ENCODE measurements around the gene BBS12. TPM values are rescaled to one million over a fixed set of nuclear protein-coding genes. Genes with fewer than 3 reads are reported as not detected.
A peak's percentile ranks its signal among the peaks of the same experiment; 100 is the strongest.

BBS12 gene
- polyA plus RNA-seq, 1 of the 3 experiments (the other 2 are of a cell fraction) = 1.5 TPM

DNA sequence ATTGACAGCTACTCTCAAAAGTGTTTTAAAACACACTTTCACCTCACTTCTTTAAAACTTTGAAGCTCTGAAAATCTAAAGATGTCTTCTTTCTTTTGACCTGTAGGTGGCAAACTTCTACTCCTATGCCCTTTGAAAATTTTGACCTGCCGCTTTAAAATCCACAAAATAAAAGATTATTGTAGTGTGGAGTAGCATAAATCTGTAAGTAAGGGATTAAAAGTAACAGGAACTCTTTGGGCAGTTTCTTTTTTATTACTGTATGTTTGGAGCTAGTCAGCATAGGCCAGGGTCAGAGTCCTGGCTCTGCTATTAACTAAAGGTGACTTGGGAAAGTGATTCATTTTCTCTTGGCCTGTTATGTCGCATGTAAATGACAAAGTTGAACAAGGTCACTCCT, 25.5 kb downstream of the BBS12 start (continued):
- TF ChIP-seq, protein P1, sequence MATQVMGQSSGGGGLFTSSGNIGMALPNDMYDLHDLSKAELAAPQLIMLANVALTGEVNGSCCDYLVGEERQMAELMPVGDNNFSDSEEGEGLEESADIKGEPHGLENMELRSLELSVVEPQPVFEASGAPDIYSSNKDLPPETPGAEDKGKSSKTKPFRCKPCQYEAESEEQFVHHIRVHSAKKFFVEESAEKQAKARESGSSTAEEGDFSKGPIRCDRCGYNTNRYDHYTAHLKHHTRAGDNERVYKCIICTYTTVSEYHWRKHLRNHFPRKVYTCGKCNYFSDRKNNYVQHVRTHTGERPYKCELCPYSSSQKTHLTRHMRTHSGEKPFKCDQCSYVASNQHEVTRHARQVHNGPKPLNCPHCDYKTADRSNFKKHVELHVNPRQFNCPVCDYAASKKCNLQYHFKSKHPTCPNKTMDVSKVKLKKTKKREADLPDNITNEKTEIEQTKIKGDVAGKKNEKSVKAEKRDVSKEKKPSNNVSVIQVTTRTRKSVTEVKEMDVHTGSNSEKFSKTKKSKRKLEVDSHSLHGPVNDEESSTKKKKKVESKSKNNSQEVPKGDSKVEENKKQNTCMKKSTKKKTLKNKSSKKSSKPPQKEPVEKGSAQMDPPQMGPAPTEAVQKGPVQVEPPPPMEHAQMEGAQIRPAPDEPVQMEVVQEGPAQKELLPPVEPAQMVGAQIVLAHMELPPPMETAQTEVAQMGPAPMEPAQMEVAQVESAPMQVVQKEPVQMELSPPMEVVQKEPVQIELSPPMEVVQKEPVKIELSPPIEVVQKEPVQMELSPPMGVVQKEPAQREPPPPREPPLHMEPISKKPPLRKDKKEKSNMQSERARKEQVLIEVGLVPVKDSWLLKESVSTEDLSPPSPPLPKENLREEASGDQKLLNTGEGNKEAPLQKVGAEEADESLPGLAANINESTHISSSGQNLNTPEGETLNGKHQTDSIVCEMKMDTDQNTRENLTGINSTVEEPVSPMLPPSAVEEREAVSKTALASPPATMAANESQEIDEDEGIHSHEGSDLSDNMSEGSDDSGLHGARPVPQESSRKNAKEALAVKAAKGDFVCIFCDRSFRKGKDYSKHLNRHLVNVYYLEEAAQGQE (IDR thresholded peaks at IDR 0.05; ENCODE audit: low read depth, low read length) = no peak
- TF ChIP-seq CHD2 (IDR thresholded peaks at IDR 0.05; ENCODE audit: low read length, partially characterized antibody) (no peak), ELF1 (IDR thresholded peaks at IDR 0.05) (no peak), GATA2 (CRISPR knock-in tag; IDR thresholded peaks at IDR 0.05) (no peak), EP300 (IDR thresholded peaks at IDR 0.05; ENCODE audit: borderline replicate concordance in 1 of 2, low read depth in 1 of 2, low read length in 1 of 2) (no peak), GABPA (IDR thresholded peaks at IDR 0.05; ENCODE audit: low read depth) (no peak), NFIC (IDR thresholded peaks at IDR 0.05; ENCODE audit: borderline replicate concordance) (no peak), TAF1 (IDR thresholded peaks at IDR 0.05; ENCODE audit: borderline replicate concordance, low read depth, low read length) (no peak), FOXM1 (IDR thresholded peaks at IDR 0.05; ENCODE audit: low read depth) (no peak), SIN3A (IDR thresholded peaks at IDR 0.05; ENCODE audit: borderline replicate concordance, low read depth, low read length) (no peak), RAD21 (IDR thresholded peaks at IDR 0.05; ENCODE audit: low read length) (peak; percentile 81), FOSL2 (IDR thresholded peaks at IDR 0.05; ENCODE audit: borderline replicate concordance, low read depth) (no peak)
- TF ChIP-seq, protein P2, sequence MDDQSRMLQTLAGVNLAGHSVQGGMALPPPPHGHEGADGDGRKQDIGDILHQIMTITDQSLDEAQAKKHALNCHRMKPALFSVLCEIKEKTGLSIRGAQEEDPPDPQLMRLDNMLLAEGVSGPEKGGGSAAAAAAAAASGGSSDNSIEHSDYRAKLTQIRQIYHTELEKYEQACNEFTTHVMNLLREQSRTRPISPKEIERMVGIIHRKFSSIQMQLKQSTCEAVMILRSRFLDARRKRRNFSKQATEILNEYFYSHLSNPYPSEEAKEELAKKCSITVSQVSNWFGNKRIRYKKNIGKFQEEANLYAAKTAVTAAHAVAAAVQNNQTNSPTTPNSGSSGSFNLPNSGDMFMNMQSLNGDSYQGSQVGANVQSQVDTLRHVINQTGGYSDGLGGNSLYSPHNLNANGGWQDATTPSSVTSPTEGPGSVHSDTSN (IDR thresholded peaks at IDR 0.05) = no peak
- TF ChIP-seq, protein P3, sequence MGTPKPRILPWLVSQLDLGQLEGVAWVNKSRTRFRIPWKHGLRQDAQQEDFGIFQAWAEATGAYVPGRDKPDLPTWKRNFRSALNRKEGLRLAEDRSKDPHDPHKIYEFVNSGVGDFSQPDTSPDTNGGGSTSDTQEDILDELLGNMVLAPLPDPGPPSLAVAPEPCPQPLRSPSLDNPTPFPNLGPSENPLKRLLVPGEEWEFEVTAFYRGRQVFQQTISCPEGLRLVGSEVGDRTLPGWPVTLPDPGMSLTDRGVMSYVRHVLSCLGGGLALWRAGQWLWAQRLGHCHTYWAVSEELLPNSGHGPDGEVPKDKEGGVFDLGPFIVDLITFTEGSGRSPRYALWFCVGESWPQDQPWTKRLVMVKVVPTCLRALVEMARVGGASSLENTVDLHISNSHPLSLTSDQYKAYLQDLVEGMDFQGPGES (IDR thresholded peaks at IDR 0.05; ENCODE audit: low read depth, low read length) = no peak
- TF ChIP-seq, protein P4, sequence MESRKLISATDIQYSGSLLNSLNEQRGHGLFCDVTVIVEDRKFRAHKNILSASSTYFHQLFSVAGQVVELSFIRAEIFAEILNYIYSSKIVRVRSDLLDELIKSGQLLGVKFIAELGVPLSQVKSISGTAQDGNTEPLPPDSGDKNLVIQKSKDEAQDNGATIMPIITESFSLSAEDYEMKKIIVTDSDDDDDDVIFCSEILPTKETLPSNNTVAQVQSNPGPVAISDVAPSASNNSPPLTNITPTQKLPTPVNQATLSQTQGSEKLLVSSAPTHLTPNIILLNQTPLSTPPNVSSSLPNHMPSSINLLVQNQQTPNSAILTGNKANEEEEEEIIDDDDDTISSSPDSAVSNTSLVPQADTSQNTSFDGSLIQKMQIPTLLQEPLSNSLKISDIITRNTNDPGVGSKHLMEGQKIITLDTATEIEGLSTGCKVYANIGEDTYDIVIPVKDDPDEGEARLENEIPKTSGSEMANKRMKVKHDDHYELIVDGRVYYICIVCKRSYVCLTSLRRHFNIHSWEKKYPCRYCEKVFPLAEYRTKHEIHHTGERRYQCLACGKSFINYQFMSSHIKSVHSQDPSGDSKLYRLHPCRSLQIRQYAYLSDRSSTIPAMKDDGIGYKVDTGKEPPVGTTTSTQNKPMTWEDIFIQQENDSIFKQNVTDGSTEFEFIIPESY (IDR thresholded peaks at IDR 0.05; ENCODE audit: borderline replicate concordance, low read depth) = no peak
- TF ChIP-seq, protein P5, sequence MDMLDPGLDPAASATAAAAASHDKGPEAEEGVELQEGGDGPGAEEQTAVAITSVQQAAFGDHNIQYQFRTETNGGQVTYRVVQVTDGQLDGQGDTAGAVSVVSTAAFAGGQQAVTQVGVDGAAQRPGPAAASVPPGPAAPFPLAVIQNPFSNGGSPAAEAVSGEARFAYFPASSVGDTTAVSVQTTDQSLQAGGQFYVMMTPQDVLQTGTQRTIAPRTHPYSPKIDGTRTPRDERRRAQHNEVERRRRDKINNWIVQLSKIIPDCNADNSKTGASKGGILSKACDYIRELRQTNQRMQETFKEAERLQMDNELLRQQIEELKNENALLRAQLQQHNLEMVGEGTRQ (IDR thresholded peaks at IDR 0.05; ENCODE audit: borderline replicate concordance, low read depth, low read length) = no peak
